ENCODE results near the gene MAP4K2.

The MAP4K2 gene

GRCh38 chr11:64757549-64758329, 45.3 kb downstream of the MAP4K2 start:
- no peak for DNase-seq

DNA sequence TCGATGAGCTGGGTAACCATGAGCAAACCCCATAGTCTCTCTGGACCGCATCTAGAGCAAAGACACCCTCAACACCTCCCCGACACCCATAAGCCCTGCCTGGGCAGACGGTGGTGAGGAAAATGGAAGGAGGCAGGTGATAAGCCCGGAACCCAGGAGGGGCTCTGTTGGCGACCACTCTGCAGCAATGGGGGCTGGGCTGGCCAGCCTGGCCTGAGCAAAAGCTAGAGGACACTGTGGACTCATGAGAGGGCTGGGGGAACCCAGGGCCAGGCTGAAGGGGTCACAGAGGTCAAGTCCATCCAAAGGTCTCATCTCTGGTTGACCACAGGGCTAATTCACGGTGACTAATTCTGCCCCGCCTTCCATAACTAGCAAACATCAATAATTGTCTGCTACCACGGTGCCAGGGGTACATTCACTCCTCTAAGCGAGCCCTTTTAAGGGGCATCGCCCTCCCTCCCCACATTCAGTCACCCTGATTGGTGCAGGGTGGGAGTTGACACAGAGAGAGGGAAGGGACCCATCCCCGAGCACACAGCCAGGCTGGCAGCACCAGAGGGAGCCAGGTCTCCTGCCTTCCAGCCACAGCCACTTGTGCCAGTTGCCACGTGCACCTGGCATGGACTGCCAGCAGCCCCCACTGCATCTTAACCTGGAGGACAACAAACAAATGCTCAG, 47.2 kb downstream of the MAP4K2 start:
- no peak for DNase-seq

- no peak for DNase-seq
Measured at GRCh38 chr11:64754919-64755662, 47.9 kb downstream of the MAP4K2 start.

DNA sequence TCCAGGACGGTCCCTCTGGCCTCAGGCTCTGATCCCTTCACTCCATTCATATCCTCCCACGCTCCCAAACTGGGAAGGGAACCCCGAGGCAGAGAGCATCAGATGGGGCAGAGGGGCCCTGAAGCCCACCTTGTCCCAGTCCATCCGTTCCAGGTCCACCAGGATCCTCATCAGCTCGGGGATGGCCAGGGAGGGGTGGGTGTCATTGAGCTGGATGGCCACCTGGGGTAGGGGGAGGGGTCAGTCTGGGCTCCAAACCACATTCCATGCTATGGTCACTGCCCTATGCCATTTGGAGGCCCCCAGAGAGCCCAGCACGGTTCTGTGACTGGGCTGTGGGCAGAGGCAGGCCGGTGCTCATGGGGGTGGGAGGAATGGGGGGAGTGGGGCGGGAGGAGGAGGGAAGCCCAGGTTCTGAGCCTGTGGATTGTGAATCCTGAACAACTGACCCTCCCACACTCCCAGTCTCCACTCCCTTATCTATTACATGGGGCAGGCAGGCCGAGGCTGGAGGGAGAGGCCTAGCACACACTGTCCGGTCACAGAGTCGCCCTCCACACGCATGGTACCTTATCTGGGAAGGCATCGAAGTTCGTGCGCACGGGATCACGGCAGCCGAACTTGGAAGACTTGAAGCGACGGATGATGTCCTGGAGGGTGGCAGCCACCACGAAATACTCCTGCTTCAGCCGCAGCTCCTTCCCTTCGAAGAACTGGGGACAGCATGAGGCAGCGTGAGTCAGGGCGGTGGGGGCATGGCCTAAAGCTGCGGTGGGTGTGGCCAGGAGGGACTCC, 48.7 kb downstream of the MAP4K2 start:
- DNase-seq = no peak

DNA sequence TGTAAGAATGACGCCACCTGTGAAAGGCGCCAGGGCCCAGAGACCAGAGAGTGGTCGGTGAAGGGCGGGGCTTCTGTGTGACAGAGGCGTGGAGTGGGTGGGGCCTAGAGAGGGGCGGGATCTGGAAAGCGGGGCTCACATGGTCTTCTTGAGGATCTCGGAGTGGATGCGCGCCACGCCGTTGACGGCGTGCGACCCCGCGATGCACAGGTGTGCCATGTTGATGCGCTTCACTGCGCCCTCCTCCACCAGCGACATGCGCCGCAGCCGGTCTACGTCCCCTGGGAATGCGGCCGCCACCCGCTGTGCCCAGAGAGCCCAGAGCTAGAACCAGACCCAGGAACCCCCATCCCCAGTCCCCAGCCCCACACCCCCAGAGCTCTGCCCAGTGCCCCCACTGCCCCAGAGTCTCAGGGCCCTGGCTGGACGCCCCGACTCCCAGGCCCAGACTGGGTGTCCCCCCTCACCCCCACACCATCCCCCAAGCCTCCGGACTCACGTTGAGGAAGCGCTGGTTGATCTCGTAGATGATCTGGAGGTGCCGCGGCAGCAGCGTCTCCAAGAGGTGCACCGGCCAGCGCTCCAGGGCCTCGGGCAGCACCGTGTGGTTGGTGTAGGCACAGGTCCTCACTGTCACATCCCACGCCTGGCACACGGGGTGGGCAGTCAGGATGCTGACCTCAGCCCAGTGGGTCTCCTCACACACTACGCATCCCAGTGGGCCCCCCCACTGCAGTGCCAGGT, 49.5 kb downstream of the MAP4K2 start:
- no peak for DNase-seq

DNA sequence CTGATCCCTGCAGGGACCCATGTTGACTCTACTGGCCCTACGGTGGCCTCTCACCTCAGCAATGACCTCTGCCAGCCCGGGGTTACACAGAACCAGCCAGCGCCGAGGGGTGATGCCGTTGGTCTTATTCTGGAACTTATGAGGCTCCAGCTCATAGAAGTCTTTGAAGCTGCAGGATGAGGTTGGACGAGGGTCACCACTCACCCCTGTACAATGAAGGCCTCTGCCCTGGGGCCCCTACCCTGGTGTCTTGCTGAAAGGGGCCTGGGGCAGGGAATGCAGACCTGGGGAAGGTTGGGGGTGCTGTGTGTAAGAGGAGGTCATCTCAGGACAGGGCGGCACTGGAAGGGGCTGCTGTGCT, 50.0 kb downstream of the MAP4K2 start:
- no peak for DNase-seq

DNA sequence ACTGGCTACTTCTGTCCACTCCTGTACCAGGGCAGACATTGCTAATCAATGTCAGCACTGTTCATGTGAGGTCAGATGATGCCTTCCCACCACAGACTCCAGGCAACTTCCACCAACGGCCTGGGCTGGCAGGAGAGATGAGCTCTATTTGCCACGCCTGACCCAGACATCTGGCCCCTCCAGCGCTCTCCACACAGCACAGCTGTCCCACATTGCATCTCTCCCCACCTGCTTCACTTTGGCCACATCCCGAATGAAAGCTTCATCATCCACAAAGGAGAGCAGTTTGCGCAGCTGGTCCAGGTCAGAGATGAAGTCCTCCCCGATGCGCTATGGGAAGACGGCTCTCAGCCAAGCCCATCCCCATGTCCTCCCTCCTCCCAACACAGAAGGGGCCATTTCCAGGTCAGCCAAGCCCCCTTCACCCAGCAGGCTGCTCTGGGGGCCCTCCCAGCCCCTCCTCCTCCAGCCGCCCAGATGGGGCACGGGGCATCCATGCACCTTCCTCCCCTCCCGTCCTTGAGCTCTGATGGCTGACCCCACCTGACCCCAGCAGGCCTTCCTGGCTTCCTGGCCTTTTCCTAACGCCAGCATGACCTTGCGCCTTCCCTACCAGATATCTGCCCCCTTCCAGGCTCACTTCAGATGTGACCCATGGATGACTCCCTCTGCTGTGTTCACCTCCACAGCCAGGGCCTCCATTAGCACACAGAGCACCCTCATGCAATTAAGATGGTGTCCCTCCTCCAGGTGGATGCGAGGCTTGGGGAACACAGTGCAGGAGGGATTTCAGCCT, 50.6 kb downstream of the MAP4K2 start:
- DNase-seq = no peak

- DNase-seq = no peak
Measured at GRCh38 chr11:64751580-64751979, 51.4 kb downstream of the MAP4K2 start.

DNA sequence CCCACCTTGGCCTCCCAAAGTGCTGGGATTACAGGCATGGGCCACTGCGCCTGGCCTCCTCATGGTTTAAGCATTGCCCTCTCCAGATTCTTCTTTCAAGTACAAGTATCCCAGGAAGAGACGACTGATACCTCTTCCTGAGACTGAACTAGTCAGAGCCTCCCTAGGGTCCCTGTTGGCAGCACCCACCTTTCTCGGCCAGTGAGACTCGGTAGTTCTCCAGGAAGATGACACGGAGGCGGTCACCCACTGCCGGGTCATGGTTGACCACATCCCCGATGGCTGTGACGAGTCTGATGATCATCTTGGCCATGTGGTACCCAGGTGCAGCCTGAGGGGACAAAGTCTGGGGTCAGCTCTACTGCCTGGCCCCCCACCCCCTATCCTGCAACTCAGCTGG, 51.9 kb downstream of the MAP4K2 start:
- no peak for DNase-seq

DNA sequence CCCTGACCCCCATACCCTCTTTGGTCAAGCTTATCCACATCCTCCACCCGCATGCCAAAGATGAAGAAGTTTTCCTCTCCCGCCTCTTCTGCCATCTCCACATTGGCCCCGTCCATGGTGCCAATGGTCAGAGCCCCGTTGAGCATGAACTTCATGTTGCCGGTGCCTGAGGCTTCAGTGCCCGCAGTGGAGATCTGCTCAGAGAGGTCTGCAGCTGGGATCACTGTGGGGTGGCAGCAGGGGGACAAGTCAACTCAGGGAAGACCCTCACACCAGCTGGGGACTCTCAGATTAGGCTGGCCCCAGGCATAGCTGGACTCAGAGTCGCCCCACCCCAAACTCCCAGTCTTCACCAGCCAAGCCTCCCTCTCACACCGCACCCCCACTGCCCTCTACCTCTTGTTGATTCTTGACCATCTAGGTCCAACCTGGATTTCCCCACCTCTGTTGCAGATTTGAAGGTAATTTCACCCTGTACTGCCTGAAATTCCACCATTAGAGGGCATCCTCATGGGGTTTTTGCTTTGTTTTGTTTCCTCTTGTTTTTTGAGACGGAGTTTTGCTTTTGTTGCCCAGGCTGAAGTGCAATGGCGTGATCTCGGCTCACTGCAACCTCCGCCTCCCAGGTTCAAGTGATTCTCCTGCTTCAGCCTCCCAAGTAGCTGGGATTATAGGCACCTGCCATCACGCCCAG, 52.5 kb downstream of the MAP4K2 start:
- no peak for DNase-seq

- DNase-seq = no peak
Measured at GRCh38 chr11:64747961-64748665, 54.9 kb downstream of the MAP4K2 start.

- no peak for DNase-seq
Measured at GRCh38 chr11:64746486-64746885, 56.5 kb downstream of the MAP4K2 start.

DNA sequence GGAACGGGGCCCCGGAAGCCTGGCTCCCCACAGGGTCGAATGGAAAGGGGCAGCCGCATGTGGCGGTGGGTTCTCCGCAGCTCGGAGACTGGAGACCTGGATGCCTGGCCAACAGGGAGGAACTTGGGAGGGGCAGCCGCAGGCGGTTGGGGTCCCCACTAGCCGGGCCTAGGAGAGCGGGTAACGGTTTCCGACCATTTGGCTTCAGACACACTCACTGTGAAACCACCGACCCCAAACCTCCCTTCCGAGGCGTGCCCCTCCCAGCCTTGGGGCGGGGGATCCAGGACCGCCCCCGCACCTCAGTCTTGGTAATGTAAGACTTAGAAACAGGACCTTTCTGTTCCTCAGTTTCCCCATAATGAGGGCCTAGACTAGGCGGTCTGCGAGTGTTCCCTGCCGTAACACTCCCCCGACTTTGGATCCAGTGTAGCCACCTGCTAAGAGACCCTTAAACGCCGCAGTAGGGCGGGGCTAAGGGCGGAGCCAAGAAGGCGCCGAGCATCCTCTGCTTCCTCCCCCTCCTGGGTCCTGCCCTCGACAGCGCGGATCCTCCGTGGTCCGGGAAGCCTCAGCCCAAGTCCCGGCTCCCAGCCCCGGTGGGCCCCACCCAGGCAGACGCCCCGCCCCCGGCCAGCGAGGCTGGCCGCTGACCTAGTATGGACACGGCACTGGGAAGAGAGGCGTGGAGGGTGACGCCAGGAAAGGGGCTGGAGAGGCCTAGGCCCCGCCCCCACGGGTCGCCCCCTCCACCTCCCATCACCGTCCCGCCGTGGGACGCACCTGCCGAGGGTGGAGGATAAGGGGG, 57.3 kb downstream of the MAP4K2 start:
- peak in 33 of 56 donors; percentile 16 to 75 (median 39) for DNase-seq

DNA sequence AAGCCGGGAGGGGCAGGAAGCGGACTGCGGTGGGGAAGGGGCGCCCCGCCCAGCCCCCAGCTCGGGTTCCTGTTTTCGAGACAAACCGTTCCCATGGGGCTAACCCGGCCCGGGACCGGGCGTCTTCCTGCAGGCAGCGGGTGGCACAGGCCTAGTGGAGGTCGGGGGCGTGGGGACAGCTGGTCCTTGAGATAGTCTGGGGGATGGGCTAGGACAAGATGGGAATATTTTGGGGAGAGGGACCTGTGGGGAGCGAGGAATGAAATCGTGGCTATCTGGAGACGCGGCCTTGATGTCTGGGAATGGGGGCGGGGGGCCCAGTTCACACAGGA, 57.9 kb downstream of the MAP4K2 start:
- DNase-seq = peak in 17 of 56 donors; percentile 11 to 58 (median 26)

- peak in 1 of 56 donors; percentile 76 for DNase-seq
Measured at GRCh38 chr11:64744544-64745188, 58.3 kb downstream of the MAP4K2 start.

DNA sequence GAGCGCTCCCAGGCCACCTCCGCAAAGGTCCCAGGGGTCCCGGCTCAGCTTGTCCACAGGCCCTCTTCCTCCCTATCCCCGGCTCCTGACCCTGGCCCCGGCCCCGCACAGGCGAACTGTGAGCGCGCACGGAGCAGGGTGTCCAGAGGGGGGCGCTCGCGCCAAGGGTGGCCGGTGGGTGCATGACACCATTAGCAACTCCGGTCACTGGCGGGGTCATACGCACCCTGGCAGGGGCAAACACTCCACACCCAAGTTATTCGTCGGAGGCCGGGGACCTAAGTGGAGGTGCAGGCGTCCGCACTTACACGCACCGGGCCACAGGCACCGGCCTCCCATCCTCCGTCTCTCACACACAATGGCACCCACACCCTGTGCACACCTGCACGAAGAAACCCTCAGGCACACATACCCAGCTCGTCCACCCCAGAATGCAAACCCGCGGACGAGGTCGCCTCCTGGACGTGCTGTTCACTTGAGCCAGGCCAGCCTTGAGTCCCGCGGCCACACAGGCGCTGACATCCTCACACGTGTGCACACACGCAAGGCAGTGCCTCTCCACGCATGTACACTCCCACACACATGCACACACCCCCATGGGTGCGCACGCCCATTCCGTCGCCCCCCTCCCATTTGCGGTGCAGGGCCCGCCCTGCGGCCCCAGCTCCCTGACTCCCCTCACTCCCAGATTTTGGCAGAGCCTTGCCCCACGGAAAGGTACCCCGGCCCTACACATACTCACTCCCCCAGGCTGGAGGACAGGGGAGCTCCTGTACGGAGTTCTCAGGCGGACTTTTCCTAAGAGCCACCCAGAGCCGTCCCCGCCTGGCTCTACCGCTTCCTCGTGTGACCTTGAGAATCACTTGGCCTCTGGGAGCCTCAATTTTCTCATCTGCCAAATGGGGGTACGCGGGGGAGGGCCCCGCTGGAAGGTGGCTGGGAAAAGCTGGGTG, 59.1 kb downstream of the MAP4K2 start, which contains the start of gene RASGRP2:
RASGRP2 (minus strand) TSS at position 552 of the 953 bp plus-strand sequence. CDS start 1,276 bp downstream, outside the sequence.
- peak in 35 of 56 donors; percentile 16 to 76 (median 54) for DNase-seq

Measured in nucleus accumbens (tissue), 56 donors.